NCI-H1694 treated with DMSO at 0.1 percent for 48 hours (cell line): ENCODE data around the gene POLN.
"Not testable (repeated sequence)": the region's sequence is repeated elsewhere in the genome, so short reads cannot be mapped to it uniquely, and the experiment has no call there.

ENCODE experiments used
- DNase-seq: peaks from one replicate; lab custom pipeline; 2025; lab: John Stamatoyannopoulos, UW

POLN gene

DNA sequence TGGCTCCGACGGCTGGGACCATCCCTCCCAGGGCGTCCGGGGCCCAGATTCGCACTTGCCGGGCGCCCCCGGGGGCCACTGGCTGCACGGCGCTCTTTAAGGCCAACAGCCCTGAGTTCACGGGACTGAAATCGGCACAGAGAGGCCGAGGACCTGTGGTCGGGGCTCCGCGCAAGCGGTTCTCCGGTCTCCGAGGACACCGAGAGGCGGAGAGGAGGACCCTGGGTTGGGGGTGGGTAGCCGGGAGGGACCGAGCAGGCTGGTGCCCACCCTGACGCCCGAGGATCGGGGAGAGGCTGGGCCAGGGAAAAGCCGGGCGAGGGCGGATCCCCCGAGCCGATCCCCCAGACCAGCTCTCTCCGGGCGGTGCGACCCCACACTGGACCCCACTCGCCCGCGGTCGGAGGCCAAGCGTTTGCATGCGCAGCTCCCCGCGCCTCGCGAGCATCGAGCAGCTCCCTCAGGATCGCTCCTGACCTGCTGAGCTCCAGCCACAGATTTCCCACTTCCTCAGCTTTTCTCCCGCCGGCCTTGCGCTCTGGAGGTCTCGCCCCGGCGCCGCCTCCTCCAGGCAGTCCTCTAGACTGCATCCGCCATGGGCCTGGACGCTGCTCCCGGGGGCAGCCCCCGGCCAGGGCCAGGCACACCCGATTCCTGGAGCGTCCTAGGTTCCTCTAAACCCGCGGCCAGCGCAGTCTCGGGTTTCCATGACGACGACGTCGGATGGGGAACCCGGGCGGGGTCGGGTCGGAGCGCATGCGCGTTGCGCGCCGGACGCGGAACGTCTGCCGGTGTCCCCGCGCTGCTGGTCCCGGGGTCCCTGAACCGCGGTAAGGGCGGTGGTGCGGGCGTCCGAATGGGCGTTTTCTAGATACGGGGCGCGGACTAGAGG is 200.4 kb downstream of the POLN start:
- peak; percentile 47 for DNase-seq

DNA sequence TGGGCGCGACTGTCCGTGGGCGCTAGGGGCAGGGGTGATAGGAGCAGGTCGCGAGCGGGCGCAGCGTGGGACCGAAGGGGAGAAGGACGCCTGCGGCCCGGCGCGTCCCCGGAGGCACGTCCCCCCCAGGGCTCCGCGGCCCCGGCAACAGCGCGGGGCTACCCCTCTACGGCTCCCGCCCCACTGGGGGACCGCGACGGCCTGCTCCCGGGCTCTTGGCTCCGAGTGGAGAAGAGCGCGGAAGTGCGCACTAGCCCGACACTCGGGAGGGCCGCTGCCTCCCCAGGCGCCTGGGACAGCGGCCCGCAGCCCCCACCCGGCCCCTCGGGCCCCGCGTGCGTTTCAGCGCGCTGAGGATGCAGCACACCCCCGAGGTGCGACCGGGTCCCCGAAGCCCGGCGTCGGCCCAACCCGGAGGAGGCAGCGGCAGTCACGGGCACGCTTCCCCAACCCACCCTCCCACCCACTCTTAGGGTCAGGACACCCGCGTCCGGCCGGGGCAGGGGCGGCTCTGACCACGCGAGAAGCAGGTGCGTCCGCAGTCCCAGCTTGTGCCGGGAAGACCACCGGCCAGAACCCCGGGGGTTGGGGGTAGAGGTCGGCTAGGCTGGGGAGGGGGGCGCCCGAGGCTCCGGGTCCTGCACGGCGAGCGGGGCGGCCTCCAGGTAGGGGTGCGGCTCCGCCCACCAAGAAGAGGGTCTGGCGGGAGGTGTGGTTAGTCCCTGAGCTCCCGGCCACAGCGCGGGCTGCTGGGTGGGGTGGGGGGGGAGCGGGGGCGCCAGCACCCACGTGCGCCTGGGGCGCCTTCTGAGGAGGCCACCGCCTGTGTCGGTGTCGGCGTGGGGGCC is 201.3 kb downstream of the POLN start:
- DNase-seq, result no peak

- no peak for DNase-seq
These were observed 205.1 kb downstream of the POLN start for GRCh38 chr4:2036866-2037265.

DNA sequence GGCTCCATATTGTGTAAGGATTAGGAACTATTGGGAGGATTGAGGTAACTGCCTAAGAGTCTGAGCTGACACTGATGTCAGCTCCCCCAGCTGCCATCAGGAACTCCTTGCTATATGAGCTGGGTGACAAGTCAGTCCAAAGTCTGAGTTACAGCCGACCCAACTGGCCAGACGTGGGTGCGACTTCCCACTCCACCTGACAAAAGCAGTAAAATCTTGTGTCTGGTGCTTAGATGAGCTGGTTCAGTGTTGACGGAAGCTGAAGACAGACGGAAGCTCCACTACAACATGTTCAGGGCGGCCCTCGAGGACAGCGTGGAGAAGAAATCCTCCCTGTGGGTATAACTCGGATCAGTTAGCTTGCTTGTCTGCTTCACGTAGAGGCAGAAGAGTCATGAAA is 205.6 kb downstream of the POLN start:
- DNase-seq, result no peak

DNA sequence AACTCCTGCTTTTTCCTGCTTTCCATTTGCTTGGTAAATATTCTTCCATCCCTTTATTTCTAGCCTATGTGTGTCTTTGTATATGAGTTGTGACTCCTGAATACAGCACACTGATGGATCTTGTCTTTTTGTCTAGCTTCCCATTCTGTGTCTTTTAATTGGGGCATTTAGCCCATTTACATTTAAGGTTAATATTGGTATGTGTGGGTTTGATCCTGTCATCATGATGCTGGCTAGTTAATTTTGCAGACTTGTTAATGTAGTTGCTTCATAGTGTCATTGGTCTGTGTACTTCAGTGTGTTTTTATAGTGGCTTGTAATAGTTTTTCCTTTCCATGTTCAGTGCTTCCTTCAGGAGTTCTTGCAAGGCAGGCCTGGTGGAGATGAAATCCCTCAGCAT is 210.8 kb downstream of the POLN start:
- not testable (repeated sequence) for DNase-seq

DNA sequence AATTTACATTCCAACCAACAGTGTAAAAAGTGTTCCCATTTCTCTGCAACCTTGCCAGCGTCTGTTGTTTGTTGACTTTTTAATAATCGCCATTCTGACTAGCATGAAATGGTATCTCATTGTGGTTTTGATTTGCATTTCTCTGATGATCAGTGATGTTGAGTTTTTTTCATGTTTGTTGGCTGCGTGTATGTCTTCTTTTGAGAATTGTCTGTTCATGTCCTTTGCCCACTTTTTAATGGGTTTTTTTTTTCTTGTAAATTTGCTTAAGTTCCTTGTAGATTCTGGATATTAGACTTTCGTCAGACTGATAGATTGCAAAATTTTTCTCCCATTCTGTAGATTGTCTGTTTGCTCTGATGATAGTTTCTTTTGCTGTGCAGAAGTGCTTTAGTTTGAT is 214.8 kb downstream of the POLN start:
- DNase-seq, result not testable (repeated sequence)

- DNase-seq, result no peak
These were observed 216.1 kb downstream of the POLN start for GRCh38 chr4:2025817-2026216.

DNA sequence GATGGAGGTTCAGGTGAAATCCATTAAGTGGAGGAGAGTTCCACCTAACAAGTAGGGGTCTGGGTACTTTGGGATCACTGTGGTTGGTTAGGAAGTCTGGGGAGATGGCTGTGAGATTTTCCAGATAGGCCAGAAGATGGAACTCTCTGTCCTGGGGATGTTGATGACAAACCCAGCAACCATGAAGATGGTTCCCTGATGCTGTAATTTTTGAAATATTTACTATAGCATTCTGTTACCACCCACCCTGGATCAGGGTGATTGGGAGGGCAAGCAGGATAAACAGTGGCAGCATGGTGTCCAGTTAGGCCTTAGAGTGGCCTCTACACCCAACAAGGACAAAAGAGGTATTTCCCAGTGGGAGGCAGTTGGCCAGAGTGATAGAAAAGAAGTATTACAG is 217.2 kb downstream of the POLN start:
- DNase-seq, result no peak
